Fibroblast of lung (primary cell): Measurements from ENCODE around the gene EFCAB6. TPM values are rescaled to one million over a fixed set of nuclear protein-coding genes. Genes with fewer than 3 reads are reported as not detected.

ENCODE experiments used
- DNase-seq, 2 donors: peaks; one replicate each; pipeline versions ENCODE4 v3.0.0 to v3.0.0-alpha.2; 2010; ENCODE audit warnings: low read depth in 2 of 2
- H2AFZ ChIP-seq: 2 replicates; pipeline ENCODE4 v1.5.1; 2012; ENCODE audit warnings: low read length, control low read depth, inconsistent platforms
- H3K27ac ChIP-seq: 2 replicates; pipeline ENCODE4 v1.5.1; 2011; ENCODE audit warnings: low read length, control low read depth; ENCODE audit not compliant: insufficient read depth
- H3K27me3 ChIP-seq: 2 replicates; pipeline ENCODE4 v1.5.1; 2011; ENCODE audit warnings: mild to moderate bottlenecking, low read length; ENCODE audit not compliant: control insufficient read depth, insufficient read depth
- H3K36me3 ChIP-seq: 2 replicates; pipeline ENCODE4 v1.5.1; 2011; ENCODE audit warnings: low read length; ENCODE audit not compliant: control insufficient read depth, insufficient read depth
- H3K4me1 ChIP-seq: 2 replicates; pipeline ENCODE4 v1.5.1; 2011; ENCODE audit warnings: low read length; ENCODE audit not compliant: control insufficient read depth, insufficient read depth; ENCODE audit errors: extremely low read depth
- H3K4me2 ChIP-seq: 2 replicates; pipeline ENCODE4 v1.5.1; 2011; ENCODE audit warnings: low read length, control low read depth; ENCODE audit not compliant: insufficient read depth; ENCODE audit errors: extremely low read depth
- H3K4me3 ChIP-seq, 4 experiments: fragments of 200-600 bp in 1 of 4; sonication (generic) in 1 of 4; replicated peaks in 1 of 4; 2 replicates each; pipeline ENCODE4 v1.5.1; 2011 to 2016; ENCODE audit warnings: low read length in 4 of 4, low read depth in 3 of 4, mild to moderate bottlenecking in 3 of 4, control low read depth in 2 of 4, inconsistent platforms in 1 of 4, mixed read lengths in 1 of 4; ENCODE audit not compliant: insufficient read depth in 1 of 4; ENCODE audit errors: control extremely low read depth in 1 of 4
- H3K79me2 ChIP-seq: 2 replicates; pipeline ENCODE4 v1.5.1; 2012; ENCODE audit warnings: mild to moderate bottlenecking, low read length, inconsistent platforms; ENCODE audit not compliant: control insufficient read depth, insufficient read depth
- H3K9ac ChIP-seq: 2 replicates; pipeline ENCODE4 v1.5.1; 2011; ENCODE audit warnings: mild to moderate bottlenecking, low read length, control low read depth; ENCODE audit not compliant: insufficient read depth
- H3K9me3 ChIP-seq: 2 replicates; pipeline ENCODE4 v1.5.1; 2012; ENCODE audit warnings: low read depth, low read length; ENCODE audit not compliant: control insufficient read depth, insufficient read depth
- H4K20me1 ChIP-seq: 2 replicates; pipeline ENCODE4 v1.5.1; 2011; ENCODE audit warnings: low read length; ENCODE audit not compliant: control insufficient read depth, insufficient read depth; ENCODE audit errors: extremely low read depth
- EZH2 ChIP-seq: IDR thresholded peaks from 2 replicates; pipeline ENCODE4 v1.5.1; 2012; ENCODE audit warnings: low read length, control low read depth, mild to moderate bottlenecking; ENCODE audit errors: missing control alignments
- polyA plus RNA-seq, 2 donors: library from polyadenylated mRNA; depleted of rRNA in 1 of 2; stranded (reverse) in 1 of 2; unstranded in 1 of 2; fragments of >200 nt; gene quantifications; 2 replicates each; pipeline ENCODE4 v1.2.1, GENCODE V29; 2011 to 2012; ENCODE audit warnings: missing spikeins in 1 of 2
- total RNA-seq: library from RNA; depleted of rRNA; stranded (reverse); fragments of >200 nt; gene quantifications from 2 replicates; pipeline ENCODE4 v1.2.1, GENCODE V29; 2014
- TF ChIP-seq, protein P1 (sequence below), 2 donors: IDR thresholded peaks in 1 of 2; conservative IDR thresholded peaks in 1 of 2; 1 replicate in 1 of 2; 2 replicates in 1 of 2; pipeline ENCODE4 v1.5.1; 2011 to 2012; ENCODE audit warnings: low read length in 2 of 2, control low read depth in 1 of 2, inconsistent platforms in 1 of 2, low read depth in 1 of 2, mild to moderate bottlenecking in 1 of 2

Gene EFCAB6
- total and polyA plus RNA-seq, 2 donors (not counting 1 experiment from before 2014, with no cell fraction given) = 1.0 to 1.5 TPM

DNA sequence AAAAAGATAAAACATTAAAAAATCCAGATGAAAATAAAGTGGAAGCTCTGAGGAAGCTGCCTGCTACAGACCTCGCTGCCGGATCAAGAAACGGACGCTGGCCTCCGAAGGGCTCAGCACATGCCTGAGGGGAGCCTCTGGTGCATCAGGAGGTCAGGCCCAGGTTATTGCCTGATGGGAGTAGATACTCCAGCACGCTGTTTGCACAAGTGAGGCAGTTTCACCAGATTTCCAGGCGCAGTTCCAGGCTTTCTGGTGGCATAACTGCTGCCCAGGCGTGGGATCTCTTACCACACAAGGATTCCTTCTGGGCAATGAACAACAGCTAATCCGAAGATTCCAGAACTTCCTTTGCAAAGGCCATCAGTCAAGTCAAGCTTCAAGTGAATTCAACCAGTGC lies 246.1 kb downstream of the EFCAB6 start:
- H3K27ac ChIP-seq = no peak overlapping the region
- H3K9me3 ChIP-seq = no peaks in the 10 kb centered on the region
- H4K20me1 ChIP-seq = no peaks in the 10 kb centered on the region
- no peak overlapping the region for H3K4me2 ChIP-seq
- peak in 1 of 2 donors; percentile 2 for DNase-seq
- H3K79me2 ChIP-seq = no peaks in the 10 kb centered on the region
- no peak overlapping the region for H3K4me3 ChIP-seq
- H3K4me1 ChIP-seq = no peaks in the 10 kb centered on the region
- H3K27me3 ChIP-seq = no peaks in the 10 kb centered on the region
- H2AFZ ChIP-seq = no peak overlapping the region
- no peak for TF ChIP-seq EZH2
- TF ChIP-seq, protein P1, sequence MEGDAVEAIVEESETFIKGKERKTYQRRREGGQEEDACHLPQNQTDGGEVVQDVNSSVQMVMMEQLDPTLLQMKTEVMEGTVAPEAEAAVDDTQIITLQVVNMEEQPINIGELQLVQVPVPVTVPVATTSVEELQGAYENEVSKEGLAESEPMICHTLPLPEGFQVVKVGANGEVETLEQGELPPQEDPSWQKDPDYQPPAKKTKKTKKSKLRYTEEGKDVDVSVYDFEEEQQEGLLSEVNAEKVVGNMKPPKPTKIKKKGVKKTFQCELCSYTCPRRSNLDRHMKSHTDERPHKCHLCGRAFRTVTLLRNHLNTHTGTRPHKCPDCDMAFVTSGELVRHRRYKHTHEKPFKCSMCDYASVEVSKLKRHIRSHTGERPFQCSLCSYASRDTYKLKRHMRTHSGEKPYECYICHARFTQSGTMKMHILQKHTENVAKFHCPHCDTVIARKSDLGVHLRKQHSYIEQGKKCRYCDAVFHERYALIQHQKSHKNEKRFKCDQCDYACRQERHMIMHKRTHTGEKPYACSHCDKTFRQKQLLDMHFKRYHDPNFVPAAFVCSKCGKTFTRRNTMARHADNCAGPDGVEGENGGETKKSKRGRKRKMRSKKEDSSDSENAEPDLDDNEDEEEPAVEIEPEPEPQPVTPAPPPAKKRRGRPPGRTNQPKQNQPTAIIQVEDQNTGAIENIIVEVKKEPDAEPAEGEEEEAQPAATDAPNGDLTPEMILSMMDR (conservative IDR thresholded peaks at IDR 0.05 in 1 of 2, IDR thresholded peaks at IDR 0.05 in 1 of 2; ENCODE audit: low read depth in 1 of 2, low read length in 2 of 2) = no peak
- no peaks in the 10 kb centered on the region for H3K36me3 ChIP-seq
- no peak overlapping the region for H3K9ac ChIP-seq

DNA sequence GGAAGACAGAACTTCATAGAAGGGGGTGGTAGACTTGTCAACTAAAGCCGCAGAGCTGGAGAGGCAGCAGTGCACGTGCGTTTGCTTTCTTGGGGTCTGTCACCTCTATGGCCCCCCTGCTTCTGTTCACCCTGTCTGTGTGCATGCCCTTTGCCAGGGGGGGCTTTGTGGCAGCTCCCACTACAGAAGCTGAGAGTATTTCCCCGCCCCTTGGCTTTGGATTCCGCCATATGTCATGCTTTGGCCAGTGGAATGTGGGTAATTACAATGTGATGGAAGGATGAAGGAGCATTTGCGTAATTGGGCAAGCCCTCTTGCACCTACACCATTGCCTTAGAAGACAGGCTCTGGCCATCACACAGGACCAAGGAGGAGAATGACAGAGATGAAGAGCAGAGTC lies 247.2 kb downstream of the EFCAB6 start:
- no peak for DNase-seq

DNA sequence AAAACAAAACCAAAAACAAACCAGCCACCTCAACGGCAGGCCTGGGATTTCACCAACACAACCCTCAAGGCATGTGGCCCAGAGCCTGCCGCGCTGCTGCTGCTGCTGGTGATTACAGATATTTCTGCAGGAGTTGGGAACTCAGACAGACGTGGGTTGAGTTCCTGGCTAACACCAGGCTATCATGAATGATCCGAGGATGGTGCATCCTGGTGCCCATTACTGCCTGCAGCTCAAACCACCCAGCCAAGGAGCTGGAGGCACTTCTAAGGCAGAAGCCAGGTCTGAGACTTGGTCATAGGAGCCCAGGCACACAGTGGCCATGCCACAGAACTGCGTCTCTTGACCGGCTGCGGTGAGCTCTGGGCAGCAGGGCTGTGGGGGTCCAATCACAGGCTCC lies 248.5 kb downstream of the EFCAB6 start:
- Histone ChIP-seq H3K27ac (no peak overlapping the region), H3K4me1 (no peaks in the 10 kb centered on the region), H3K9me3 (no peaks in the 10 kb centered on the region), H3K79me2 (no peaks in the 10 kb centered on the region), H3K4me2 (no peak overlapping the region), H3K36me3 (no peaks in the 10 kb centered on the region), H4K20me1 (no peaks in the 10 kb centered on the region), H3K4me3 (no peak overlapping the region), H2AFZ (no peak overlapping the region), H3K9ac (no peak overlapping the region), H3K27me3 (no peaks in the 10 kb centered on the region)
- no peak for DNase-seq
- no peak for TF ChIP-seq EZH2
- TF ChIP-seq, protein P1 (conservative IDR thresholded peaks at IDR 0.05 in 1 of 2, IDR thresholded peaks at IDR 0.05 in 1 of 2; ENCODE audit: low read depth in 1 of 2, low read length in 2 of 2) = no peak

More for the DNA sequence above, 247.2 kb downstream of the EFCAB6 start:
- Histone ChIP-seq H3K36me3 (no peaks in the 10 kb centered on the region), H3K27ac (no peak overlapping the region), H2AFZ (no peak overlapping the region), H3K4me1 (no peaks in the 10 kb centered on the region), H3K27me3 (no peaks in the 10 kb centered on the region), H3K9ac (no peak overlapping the region), H3K4me2 (no peak overlapping the region), H3K4me3 (no peak overlapping the region), H3K9me3 (no peaks in the 10 kb centered on the region), H4K20me1 (no peaks in the 10 kb centered on the region), H3K79me2 (no peaks in the 10 kb centered on the region)
- TF ChIP-seq EZH2 = no peak
- TF ChIP-seq, protein P1 (conservative IDR thresholded peaks at IDR 0.05 in 1 of 2, IDR thresholded peaks at IDR 0.05 in 1 of 2; ENCODE audit: low read depth in 1 of 2, low read length in 2 of 2) = no peak
